Caco-2 (cell line): ENCODE results near the gene EIF2D. TPM values are rescaled to one million over a fixed set of nuclear protein-coding genes. Genes with fewer than 3 reads are reported as not detected.

Experiments used
- BruUV-seq: library from RNA; stranded (reverse); fragments of 400-500 nt; replicated peaks from 2 replicates; lab custom pipeline; 2021; lab: Mats Ljungman, UMichigan
- CTCF ChIA-PET: fragments of 300-600 bp; sonication (Branson Sonifier 250); formaldehyde crosslinking; loops from one replicate; lab custom pipeline; 2022; ENCODE audit warnings: antibody characterized with exemption; lab: Charles Lee
- POLR2A ChIA-PET: fragments of 300-600 bp; sonication (Branson Sonifier 250); formaldehyde crosslinking; loops from one replicate; lab custom pipeline; 2022; ENCODE audit warnings: antibody characterized with exemption; lab: Charles Lee
- DNase-seq, 2 experiments: peaks; one replicate each; pipeline versions ENCODE4 v3.0.0 to v3.0.0-alpha.2; 2020 to 2022
- H3K27me3 ChIP-seq: replicated peaks from 2 replicates; pipeline ENCODE4 v1.6.0; 2011; ENCODE audit warnings: low read length; ENCODE audit not compliant: control insufficient read depth, insufficient read depth
- H3K36me3 ChIP-seq: 2 replicates; pipeline ENCODE4 v1.5.1; 2011; ENCODE audit warnings: low read length; ENCODE audit not compliant: control insufficient read depth, insufficient read depth
- H3K4me1 ChIP-seq: fragments of 250-450 bp; sonication (Bioruptor Pico); 2 replicates; pipeline ENCODE4 v1.5.1; 2020; ENCODE audit warnings: mild to moderate bottlenecking
- H3K4me3 ChIP-seq: 2 replicates; pipeline ENCODE4 v1.5.1; 2011; ENCODE audit warnings: low read depth, mild to moderate bottlenecking, control low read depth, low read length
- H3K9me3 ChIP-seq: fragments of 250-450 bp; sonication (Bioruptor Pico); 2 replicates; pipeline ENCODE4 v1.5.1; 2020; ENCODE audit warnings: mild to moderate bottlenecking, moderate library complexity
- H3K27ac Mint-ChIP-seq: one replicate; pipeline ENCODE4 v1.8.0; 2022; ENCODE audit warnings: mixed read lengths; ENCODE audit not compliant: unreplicated experiment
- H3K27me3 Mint-ChIP-seq: one replicate; pipeline ENCODE4 v1.8.0; 2022; ENCODE audit warnings: mixed read lengths; ENCODE audit not compliant: insufficient read depth, unreplicated experiment
- H3K36me3 Mint-ChIP-seq: one replicate; pipeline ENCODE4 v1.8.0; 2022; ENCODE audit warnings: mild to moderate bottlenecking, mixed read lengths; ENCODE audit not compliant: insufficient read depth, unreplicated experiment
- H3K4me1 Mint-ChIP-seq: one replicate; pipeline ENCODE4 v1.8.0; 2022; ENCODE audit warnings: low read depth, mixed read lengths; ENCODE audit not compliant: unreplicated experiment
- H3K4me3 Mint-ChIP-seq: one replicate; pipeline ENCODE4 v1.8.0; 2022; ENCODE audit warnings: mild to moderate bottlenecking, moderate library complexity, mixed read lengths; ENCODE audit not compliant: unreplicated experiment
- H3K9me3 Mint-ChIP-seq: one replicate; pipeline ENCODE4 v1.8.0; 2022; ENCODE audit warnings: mixed read lengths; ENCODE audit not compliant: unreplicated experiment
- CTCF ChIP-seq, 2 experiments: fragments of 200-600 bp in 1 of 2; IDR thresholded peaks; 1 replicate in 1 of 2; 2 replicates in 1 of 2; pipeline versions ENCODE4 v1.5.1 to v1.8.0; 2011 to 2022; ENCODE audit warnings: antibody characterized with exemption in 1 of 2, control low read depth in 1 of 2, inconsistent platforms in 1 of 2, low read depth in 1 of 2, low read length in 1 of 2, mild to moderate bottlenecking in 1 of 2, moderate library complexity in 1 of 2; ENCODE audit not compliant: insufficient read depth in 1 of 2, severe bottlenecking in 1 of 2, unreplicated experiment in 1 of 2
- intact Hi-C: fragments of 100-400 bp; cut with micrococcal nuclease; formaldehyde crosslinking; loops from one replicate; pipeline ENCODE4 v1.10.0; 2022; ENCODE audit not compliant: unreplicated experiment
- total RNA-seq: library from RNA; stranded (reverse); gene quantifications from 2 replicates; pipeline ENCODE4 v1.2.3, GENCODE V29; 2022

EIF2D gene
- total RNA-seq, 1 experiment from 2014 or later: 37.9 TPM

GRCh38 chr1:206604861-206605260 is 7.4 kb downstream of the EIF2D start:
- H3K4me3 Mint-ChIP-seq: no peak overlapping the region
- CTCF ChIA-PET: no interaction called here
- no peak for DNase-seq
- H3K27me3 Mint-ChIP-seq: no peaks in the 10 kb centered on the region
- no peaks in the 10 kb centered on the region for H3K4me1 ChIP-seq
- TF ChIP-seq CTCF (IDR thresholded peaks at IDR 0.05; ENCODE audit: insufficient read depth in 1 of 2, low read depth in 1 of 2, low read length in 1 of 2, severe bottlenecking in 1 of 2, unreplicated experiment in 1 of 2): no peak
- no peaks in the 10 kb centered on the region for H3K4me1 Mint-ChIP-seq
- H3K27ac Mint-ChIP-seq: no peak overlapping the region
- no peak overlapping the region for H3K4me3 ChIP-seq
- peaks cover 30% of the 10 kb centered on the region for H3K36me3 Mint-ChIP-seq
- no TSS peak for BruUV-seq
- no peaks in the 10 kb centered on the region for H3K9me3 ChIP-seq
- intact Hi-C loops: no loop called here
- no peaks in the 10 kb centered on the region for H3K36me3 ChIP-seq
- H3K27me3 ChIP-seq: no peaks in the 10 kb centered on the region
- POLR2A ChIA-PET: no interaction called here
- no peaks in the 10 kb centered on the region for H3K9me3 Mint-ChIP-seq

GRCh38 chr1:206600527-206600926 is 11.7 kb downstream of the EIF2D start:
- no peak overlapping the region for H3K4me3 Mint-ChIP-seq
- BruUV-seq: no TSS peak
- no peaks in the 10 kb centered on the region for H3K4me1 Mint-ChIP-seq
- Histone ChIP-seq H3K27me3 (no peaks in the 10 kb centered on the region), H3K4me1 (no peaks in the 10 kb centered on the region), H3K4me3 (no peak overlapping the region), H3K36me3 (peaks cover 1% of the 10 kb centered on the region; the same call in 1 of the 2 replicates), H3K9me3 (no peaks in the 10 kb centered on the region)
- H3K27ac Mint-ChIP-seq: no peak overlapping the region
- CTCF ChIA-PET: no interaction called here
- no peaks in the 10 kb centered on the region for H3K9me3 Mint-ChIP-seq
- POLR2A ChIA-PET: no interaction called here
- H3K27me3 Mint-ChIP-seq: no peaks in the 10 kb centered on the region
- H3K36me3 Mint-ChIP-seq: peaks cover 35% of the 10 kb centered on the region
- no peak for DNase-seq
- intact Hi-C loops: no loop called here
- TF ChIP-seq CTCF (IDR thresholded peaks at IDR 0.05; ENCODE audit: insufficient read depth in 1 of 2, low read depth in 1 of 2, low read length in 1 of 2, severe bottlenecking in 1 of 2, unreplicated experiment in 1 of 2): no peak

DNA sequence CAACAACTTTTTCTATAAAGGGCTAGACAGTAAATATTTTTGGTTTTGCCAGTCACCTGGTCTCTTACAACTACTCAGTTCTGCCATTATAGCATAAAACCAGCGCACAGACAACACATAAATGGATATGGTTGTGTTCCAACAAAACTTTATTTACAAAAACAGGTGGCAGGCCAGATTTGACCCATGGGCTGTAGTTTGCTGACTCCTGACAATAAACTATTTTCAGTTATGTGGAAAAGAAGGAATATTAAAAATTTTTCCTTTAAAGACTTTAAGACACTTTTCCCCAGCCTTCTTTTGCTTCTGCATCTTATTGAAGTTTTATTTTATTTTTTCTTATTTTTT is 16.0 kb downstream of the EIF2D start:
- no peaks in the 10 kb centered on the region for H3K27me3 ChIP-seq

More for the DNA sequence above, 16.0 kb downstream of the EIF2D start:
- Mint-ChIP-seq H3K36me3 (peaks cover 50% of the 10 kb centered on the region), H3K9me3 (no peaks in the 10 kb centered on the region), H3K4me3 (no peak overlapping the region), H3K4me1 (no peaks in the 10 kb centered on the region), H3K27me3 (no peaks in the 10 kb centered on the region), H3K27ac (no peak overlapping the region)
- no TSS peak for BruUV-seq
- no peaks in the 10 kb centered on the region for H3K4me1 ChIP-seq
- DNase-seq: no peak
- no peak for TF ChIP-seq CTCF (IDR thresholded peaks at IDR 0.05; ENCODE audit: insufficient read depth in 1 of 2, low read depth in 1 of 2, low read length in 1 of 2, severe bottlenecking in 1 of 2, unreplicated experiment in 1 of 2)
- H3K36me3 ChIP-seq: peaks cover 1% of the 10 kb centered on the region
- no peaks in the 10 kb centered on the region for H3K9me3 ChIP-seq
- intact Hi-C loops: no loop called here
- H3K4me3 ChIP-seq: no peak overlapping the region
- ChIA-PET POLR2A (no interaction called here), CTCF (no interaction called here)
